Neuronal stem cell (in vitro differentiated cells): Measurements from ENCODE around the gene HECW1.
A peak's percentile ranks its signal among the peaks of the same experiment; 100 is the strongest.

Experiments used
- DNase-seq: peaks from one replicate; pipeline ENCODE4 v3.0.0-alpha.2; 2013; ENCODE audit warnings: low spot score
- H2AFZ ChIP-seq: one replicate; pipeline ENCODE4 v1.6.1; 2013; ENCODE audit warnings: mild to moderate bottlenecking, low read length, inconsistent platforms
- H2AK5ac ChIP-seq: 2 replicates; pipeline ENCODE4 v1.6.1; 2013; ENCODE audit warnings: low read depth, mild to moderate bottlenecking, inconsistent platforms, low read length, moderate library complexity, mixed read lengths
- H2BK120ac ChIP-seq: 2 replicates; pipeline ENCODE4 v1.6.1; 2013; ENCODE audit warnings: low read depth, mild to moderate bottlenecking, inconsistent platforms, low read length, moderate library complexity, mixed read lengths
- H2BK12ac ChIP-seq: one replicate; pipeline ENCODE4 v1.6.1; 2013; ENCODE audit warnings: low read length, inconsistent platforms
- H2BK15ac ChIP-seq: 2 replicates; pipeline ENCODE4 v1.6.1; 2013; ENCODE audit warnings: mild to moderate bottlenecking, low read length, inconsistent platforms, mixed read lengths
- H2BK5ac ChIP-seq: one replicate; pipeline ENCODE4 v1.6.1; 2013; ENCODE audit warnings: inconsistent platforms, mild to moderate bottlenecking, low read length, moderate library complexity
- H3K14ac ChIP-seq: one replicate; pipeline ENCODE4 v1.6.1; 2013; ENCODE audit warnings: low read length, inconsistent platforms
- H3K18ac ChIP-seq: 2 replicates; pipeline ENCODE4 v1.6.1; 2013; ENCODE audit warnings: low read length, inconsistent platforms
- H3K23ac ChIP-seq: 2 replicates; pipeline ENCODE4 v1.6.1; 2013; ENCODE audit warnings: low read depth, mild to moderate bottlenecking, mixed read lengths, low read length, inconsistent platforms; ENCODE audit not compliant: poor library complexity
- H3K27ac ChIP-seq: replicated peaks from 3 replicates; pipeline ENCODE4 v1.5.1; 2013; ENCODE audit warnings: low read length, inconsistent platforms
- H3K27me3 ChIP-seq, 3 experiments: 2 replicates each; pipeline ENCODE4 v1.6.1; 2013; ENCODE audit warnings: low read length in 3 of 3, mild to moderate bottlenecking in 2 of 3, inconsistent platforms in 1 of 3, low read depth in 1 of 3, mixed read lengths in 1 of 3, moderate library complexity in 1 of 3; ENCODE audit not compliant: control insufficient read depth in 3 of 3, insufficient read depth in 3 of 3
- H3K36me3 ChIP-seq, 2 donors: replicated peaks in 1 of 2; 2 replicates each; pipeline ENCODE4 v1.6.1; 2013; ENCODE audit warnings: low read length in 2 of 2; ENCODE audit not compliant: control insufficient read depth in 2 of 2, insufficient read depth in 2 of 2
- H3K4ac ChIP-seq: 2 replicates; pipeline ENCODE4 v1.6.1; 2013; ENCODE audit warnings: inconsistent platforms, mild to moderate bottlenecking, low read length, moderate library complexity
- H3K4me1 ChIP-seq, 2 donors: 1 replicate in 1 of 2; 2 replicates in 1 of 2; pipeline ENCODE4 v1.6.1; 2013; ENCODE audit warnings: low read length in 2 of 2, low read depth in 1 of 2; ENCODE audit not compliant: control insufficient read depth in 2 of 2, insufficient read depth in 1 of 2
- H3K4me2 ChIP-seq: one replicate; pipeline ENCODE4 v1.6.1; 2013; ENCODE audit warnings: mild to moderate bottlenecking, low read length, inconsistent platforms; ENCODE audit not compliant: insufficient read depth, poor library complexity, severe bottlenecking
- H3K4me3 ChIP-seq, 2 donors: 2 replicates each; pipeline ENCODE4 v1.5.1; 2013; ENCODE audit warnings: low read length in 2 of 2, mild to moderate bottlenecking in 2 of 2, inconsistent platforms in 1 of 2, moderate library complexity in 1 of 2
- H3K79me1 ChIP-seq: one replicate; pipeline ENCODE4 v1.6.1; 2013; ENCODE audit warnings: low read depth, mild to moderate bottlenecking, inconsistent platforms, low read length, moderate library complexity
- H3K9ac ChIP-seq: one replicate; pipeline ENCODE4 v1.6.1; 2013; ENCODE audit warnings: mild to moderate bottlenecking, low read depth, low read length, inconsistent platforms; ENCODE audit not compliant: poor library complexity
- H3K9me3 ChIP-seq, 2 donors: replicated peaks in 1 of 2; 2 replicates each; pipeline versions ENCODE3 to v1.6.1; 2013; ENCODE audit warnings: low read length in 2 of 2, mild to moderate bottlenecking in 2 of 2, inconsistent platforms in 1 of 2, low read depth in 1 of 2, mixed read lengths in 1 of 2, moderate library complexity in 1 of 2; ENCODE audit not compliant: control insufficient read depth in 2 of 2, insufficient read depth in 1 of 2
- H4K8ac ChIP-seq: one replicate; pipeline ENCODE4 v1.6.1; 2013; ENCODE audit warnings: low read depth, mild to moderate bottlenecking, inconsistent platforms, low read length, moderate library complexity
- H4K91ac ChIP-seq: one replicate; pipeline ENCODE4 v1.6.1; 2013; ENCODE audit warnings: low read length, low read depth, mild to moderate bottlenecking, inconsistent platforms; ENCODE audit not compliant: poor library complexity
- WGBS, 2 donors: extraction: QIAGEN DNeasy Blood & Tissue Kit; methylation state at CpG; one replicate each; pipeline ENCODE4 v1.1.7; 2013; ENCODE audit warnings: missing lambda C conversion rate in 2 of 2, mixed read lengths in 1 of 2; ENCODE audit not compliant: insufficient read length in 2 of 2, insufficient replicate concordance in 1 of 2; ENCODE audit errors: extremely low coverage in 2 of 2; 5-methylcytosine and 5-hydroxymethylcytosine counted together

Gene HECW1

GRCh38 chr7:43390576-43390975 is 278.1 kb downstream of the HECW1 start:
- H3K14ac ChIP-seq, result no peak overlapping the region
- no peak overlapping the region for H3K23ac ChIP-seq
- H2BK120ac ChIP-seq, result no peak overlapping the region
- no CpG with 5 or more reads among the region's 1 CpG for WGBS, 2 donors
- H3K4me3 ChIP-seq, result no peak overlapping the region
- DNase-seq, result no peak
- peaks cover 5 to 7% of the 10 kb centered on the region in 2 donors for H3K9me3 ChIP-seq
- H2AFZ ChIP-seq, result peak overlapping the region; percentile 50
- no peak overlapping the region for H2BK15ac ChIP-seq
- no peak overlapping the region for H3K4ac ChIP-seq
- H2BK5ac ChIP-seq, result no peak overlapping the region
- H3K4me2 ChIP-seq, result no peak overlapping the region
- no peaks in the 10 kb centered on the region for H3K36me3 ChIP-seq
- H3K79me1 ChIP-seq, result no peaks in the 10 kb centered on the region
- no peak overlapping the region for H3K18ac ChIP-seq
- no peaks in the 10 kb centered on the region for H3K27me3 ChIP-seq
- H4K8ac ChIP-seq, result no peak overlapping the region
- peaks cover 2 to 6% of the 10 kb centered on the region in 2 donors for H3K4me1 ChIP-seq
- H3K9ac ChIP-seq, result no peak overlapping the region
- no peak overlapping the region for H3K27ac ChIP-seq
- H4K91ac ChIP-seq, result no peak overlapping the region
- no peak overlapping the region for H2AK5ac ChIP-seq
- H2BK12ac ChIP-seq, result no peak overlapping the region

DNA sequence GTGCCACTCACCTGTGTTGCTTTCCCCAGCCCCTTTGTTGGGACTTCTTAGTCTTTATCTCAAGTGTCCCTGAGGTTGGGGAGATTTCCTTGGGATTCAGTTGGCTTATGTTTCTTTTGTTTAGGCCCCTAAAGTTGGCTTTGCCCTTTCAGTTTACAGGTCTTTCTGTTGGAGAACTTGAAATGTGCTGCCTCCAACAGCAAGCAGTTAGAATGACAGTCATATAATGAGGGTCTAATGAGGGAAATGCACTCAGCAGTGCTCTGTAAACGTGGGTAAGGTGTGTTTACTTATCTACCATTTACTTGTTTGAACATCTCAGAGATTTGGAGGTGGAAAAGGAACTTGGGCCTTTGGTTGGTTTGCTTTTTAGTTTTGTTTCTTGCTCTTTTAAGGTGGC is 279.1 kb downstream of the HECW1 start:
- H3K23ac ChIP-seq, result no peak overlapping the region
- DNase-seq, result no peak
- no peak overlapping the region for H3K18ac ChIP-seq
- no peak overlapping the region for H4K8ac ChIP-seq
- no peak overlapping the region for H3K4ac ChIP-seq
- H3K4me3 ChIP-seq, result no peak overlapping the region
- H4K91ac ChIP-seq, result no peak overlapping the region
- H2BK15ac ChIP-seq, result no peak overlapping the region
- H3K9ac ChIP-seq, result no peak overlapping the region
- no peak overlapping the region for H2BK120ac ChIP-seq
- no peak overlapping the region for H2BK12ac ChIP-seq
- no peaks in the 10 kb centered on the region for H3K27me3 ChIP-seq
- H3K4me1 ChIP-seq, result peaks cover 3 to 6% of the 10 kb centered on the region in 2 donors
- no peak overlapping the region for H3K4me2 ChIP-seq
- H3K9me3 ChIP-seq, result peaks cover under 1 to 2% of the 10 kb centered on the region in 2 donors
- H3K79me1 ChIP-seq, result no peaks in the 10 kb centered on the region
- H3K36me3 ChIP-seq, result no peaks in the 10 kb centered on the region
- no peak overlapping the region for H2AFZ ChIP-seq
- no peak overlapping the region for H2BK5ac ChIP-seq
- WGBS, 2 donors, result no CpG with 5 or more reads among the region's 1 CpG
- no peak overlapping the region for H2AK5ac ChIP-seq
- H3K14ac ChIP-seq, result no peak overlapping the region
- H3K27ac ChIP-seq, result no peak overlapping the region

DNA sequence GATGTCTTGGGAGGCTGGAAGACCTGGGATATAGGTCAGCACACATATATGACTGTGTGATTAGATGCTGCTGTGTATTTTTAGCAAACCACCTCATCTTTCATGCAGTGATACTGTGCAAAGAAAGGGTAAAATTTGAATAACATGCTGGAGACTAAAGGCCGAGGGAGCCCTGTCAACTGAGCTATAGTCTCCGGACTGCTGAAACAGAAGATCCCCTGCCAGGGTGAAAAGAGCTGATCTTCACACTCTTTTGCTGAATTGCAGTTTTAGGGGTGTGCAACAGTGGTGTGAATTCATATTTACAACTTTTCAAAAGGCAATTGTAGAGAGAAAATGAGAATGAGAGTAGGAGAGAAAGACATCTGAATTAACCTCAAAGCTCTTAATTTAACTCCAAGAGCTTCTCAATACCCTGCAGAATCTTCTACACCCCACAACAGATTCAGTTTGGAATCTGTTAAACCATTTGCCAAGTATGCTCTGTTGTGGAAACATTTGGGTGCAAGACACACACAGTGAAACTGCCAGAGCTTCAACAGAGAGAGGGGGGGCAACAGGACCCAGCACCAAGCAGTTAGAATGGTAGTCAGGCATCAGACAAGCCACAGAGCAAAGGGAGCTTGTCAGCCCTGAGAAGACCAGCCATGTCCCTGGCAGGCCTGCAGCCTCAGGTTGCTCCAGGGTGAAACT is 280.3 kb downstream of the HECW1 start:
- Histone ChIP-seq H3K27me3 (no peaks in the 10 kb centered on the region), H3K27ac (no peak overlapping the region), H4K8ac (no peak overlapping the region), H3K4me1 (peaks cover 3 to 6% of the 10 kb centered on the region in 2 donors), H3K4ac (no peak overlapping the region), H2AFZ (peak overlapping the region; percentile 44), H3K23ac (no peak overlapping the region), H3K4me2 (no peak overlapping the region), H2AK5ac (no peak overlapping the region), H3K36me3 (no peaks in the 10 kb centered on the region), H3K9ac (no peak overlapping the region), H2BK15ac (no peak overlapping the region), H4K91ac (no peak overlapping the region), H2BK5ac (no peak overlapping the region), H2BK12ac (no peak overlapping the region), H3K4me3 (no peak overlapping the region), H3K9me3 (peaks cover 0 to 2% of the 10 kb centered on the region in 2 donors), H3K14ac (no peak overlapping the region), H3K79me1 (no peaks in the 10 kb centered on the region), H2BK120ac (no peak overlapping the region), H3K18ac (no peak overlapping the region)
- WGBS, 2 donors, result no CpG with 5 or more reads among the region's 2 CpGs
- no peak for DNase-seq

DNA sequence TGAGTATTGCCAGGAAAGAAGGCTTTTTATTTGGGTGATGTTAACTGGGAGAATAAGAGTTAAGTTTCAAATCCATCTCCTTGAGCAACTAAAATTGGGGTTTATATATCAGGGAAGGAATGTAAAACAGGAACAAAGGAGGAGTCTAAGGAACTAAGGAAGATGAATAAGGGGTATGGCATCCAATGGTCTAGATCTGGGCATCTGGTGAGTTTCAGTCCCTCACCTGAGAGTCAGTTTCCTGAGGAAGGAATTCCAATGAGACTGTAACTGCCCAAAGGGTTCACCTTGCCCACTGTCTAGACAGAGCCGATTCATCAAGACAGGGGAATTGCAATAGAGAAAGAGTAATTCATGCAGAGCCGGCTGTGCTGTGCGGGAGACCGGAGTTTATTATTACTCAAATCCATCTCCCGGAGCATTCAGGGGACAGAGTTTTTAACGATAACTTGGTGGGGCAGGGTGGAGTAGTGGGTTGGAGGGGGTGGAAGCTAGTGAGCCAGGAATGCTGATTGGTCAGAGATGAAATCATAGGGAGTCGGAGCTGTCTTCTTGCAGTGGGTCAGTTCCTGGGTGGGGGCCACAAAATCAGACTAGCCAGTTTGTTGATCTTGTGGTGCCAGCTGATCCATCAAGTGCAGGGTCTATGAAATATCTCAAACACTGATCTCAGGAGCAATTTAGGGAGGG is 282.1 kb downstream of the HECW1 start:
- Histone ChIP-seq H3K4ac (no peak overlapping the region), H4K8ac (no peak overlapping the region), H3K79me1 (no peaks in the 10 kb centered on the region), H3K9me3 (peaks cover 0 to 2% of the 10 kb centered on the region in 2 donors), H3K36me3 (no peaks in the 10 kb centered on the region), H2BK12ac (no peak overlapping the region), H3K23ac (no peak overlapping the region), H3K14ac (no peak overlapping the region), H2BK5ac (no peak overlapping the region), H3K27me3 (no peaks in the 10 kb centered on the region), H3K4me2 (no peak overlapping the region), H2BK120ac (no peak overlapping the region), H3K27ac (no peak overlapping the region), H2AFZ (no peak overlapping the region), H2AK5ac (no peak overlapping the region), H3K18ac (no peak overlapping the region), H3K4me3 (no peak overlapping the region), H3K4me1 (peaks cover 3 to 6% of the 10 kb centered on the region in 2 donors), H4K91ac (no peak overlapping the region), H3K9ac (no peak overlapping the region), H2BK15ac (no peak overlapping the region)
- WGBS, 2 donors, result no CpG with 5 or more reads among the region's 7 CpGs
- DNase-seq, result no peak
